ENCODE measurements around the gene RELA.
"Not testable (repeated sequence)": the region's sequence is repeated elsewhere in the genome, so short reads cannot be mapped to it uniquely, and the experiment has no call there.

The RELA gene

DNA sequence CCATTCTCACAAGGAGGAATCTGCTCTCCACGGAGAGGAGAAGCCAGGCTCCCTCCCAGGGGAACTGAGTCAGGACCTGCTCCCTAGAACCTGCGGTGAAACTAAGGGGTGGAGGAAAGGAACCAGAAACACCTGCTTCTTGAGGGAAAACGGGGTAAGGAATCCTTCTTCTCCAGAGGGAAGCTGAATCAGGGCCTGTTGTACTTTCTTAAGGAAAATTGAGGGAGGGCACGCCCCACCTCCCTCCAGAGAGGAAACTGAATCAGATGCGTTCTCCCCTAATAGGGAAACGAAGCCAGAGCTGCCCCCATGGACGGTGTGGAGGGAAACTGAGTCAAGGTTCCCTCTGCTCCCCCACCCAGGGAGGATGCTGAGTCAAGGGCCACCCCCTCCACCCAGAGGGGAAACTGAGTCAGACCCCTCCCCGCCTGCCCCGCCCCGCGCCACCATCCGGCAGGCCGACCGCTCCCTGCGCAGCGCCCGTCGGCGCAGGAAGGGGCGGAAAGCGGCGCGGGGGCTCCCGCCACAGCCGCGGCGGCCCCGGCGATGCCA is 393 bp downstream of the RELA start:
- TF ChIP-seq, protein P1, sequence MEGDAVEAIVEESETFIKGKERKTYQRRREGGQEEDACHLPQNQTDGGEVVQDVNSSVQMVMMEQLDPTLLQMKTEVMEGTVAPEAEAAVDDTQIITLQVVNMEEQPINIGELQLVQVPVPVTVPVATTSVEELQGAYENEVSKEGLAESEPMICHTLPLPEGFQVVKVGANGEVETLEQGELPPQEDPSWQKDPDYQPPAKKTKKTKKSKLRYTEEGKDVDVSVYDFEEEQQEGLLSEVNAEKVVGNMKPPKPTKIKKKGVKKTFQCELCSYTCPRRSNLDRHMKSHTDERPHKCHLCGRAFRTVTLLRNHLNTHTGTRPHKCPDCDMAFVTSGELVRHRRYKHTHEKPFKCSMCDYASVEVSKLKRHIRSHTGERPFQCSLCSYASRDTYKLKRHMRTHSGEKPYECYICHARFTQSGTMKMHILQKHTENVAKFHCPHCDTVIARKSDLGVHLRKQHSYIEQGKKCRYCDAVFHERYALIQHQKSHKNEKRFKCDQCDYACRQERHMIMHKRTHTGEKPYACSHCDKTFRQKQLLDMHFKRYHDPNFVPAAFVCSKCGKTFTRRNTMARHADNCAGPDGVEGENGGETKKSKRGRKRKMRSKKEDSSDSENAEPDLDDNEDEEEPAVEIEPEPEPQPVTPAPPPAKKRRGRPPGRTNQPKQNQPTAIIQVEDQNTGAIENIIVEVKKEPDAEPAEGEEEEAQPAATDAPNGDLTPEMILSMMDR (IDR thresholded peaks at IDR 0.05; ENCODE audit: extremely low read depth, missing control alignments) = no peak
- DNase-seq (ENCODE audit: low spot score) = no peak

DNA sequence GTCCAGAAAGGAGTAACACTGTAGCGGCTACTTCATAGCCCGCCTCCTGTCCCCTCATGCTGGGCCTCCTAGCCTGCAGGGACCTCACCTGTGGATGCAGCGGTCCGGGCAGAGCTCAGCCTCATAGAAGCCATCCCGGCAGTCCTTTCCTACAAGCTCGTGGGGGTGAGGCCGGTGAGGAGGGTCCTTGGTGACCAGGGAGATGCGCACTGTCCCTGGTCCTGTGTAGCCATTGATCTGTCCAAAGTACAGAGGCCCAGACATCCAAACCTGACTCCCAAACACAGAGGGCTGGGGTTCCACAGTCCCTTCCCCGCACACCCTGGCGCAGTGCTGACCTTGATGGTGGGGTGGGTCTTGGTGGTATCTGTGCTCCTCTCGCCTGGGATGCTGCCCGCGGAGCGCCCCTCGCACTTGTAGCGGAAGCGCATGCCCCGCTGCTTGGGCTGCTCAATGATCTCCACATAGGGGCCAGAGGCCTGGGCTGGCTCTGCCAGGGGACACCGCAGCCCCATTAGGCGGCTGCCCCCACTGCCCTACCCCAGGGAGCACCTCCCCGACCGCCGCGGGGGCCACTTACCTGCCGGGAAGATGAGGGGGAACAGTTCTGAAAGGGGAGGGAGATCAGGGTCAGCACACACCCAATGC is 993 bp downstream of the RELA start:
- no peak for DNase-seq (ENCODE audit: low spot score)

DNA sequence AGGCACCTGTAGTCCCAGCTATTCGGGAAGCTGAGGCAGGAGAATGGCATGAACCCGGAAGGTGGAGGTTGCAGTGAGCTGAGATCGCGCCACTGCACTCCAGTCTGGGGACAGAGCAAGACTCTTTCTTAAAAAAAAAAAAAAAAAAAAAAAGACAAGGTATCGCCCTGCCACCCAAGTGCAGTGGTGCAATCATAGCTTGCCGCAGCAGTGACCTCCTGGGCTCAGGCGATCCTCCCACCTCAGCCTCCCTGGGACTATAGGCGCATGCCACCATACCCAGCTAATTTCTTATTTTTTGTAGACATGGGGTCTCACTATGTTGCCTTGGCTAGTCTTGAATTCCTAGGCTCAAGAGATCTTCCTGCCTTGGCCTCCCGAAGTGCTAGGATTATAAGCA is 1.8 kb downstream of the RELA start:
- not testable (repeated sequence) for DNase-seq (ENCODE audit: low spot score)

More for the DNA sequence above, 993 bp downstream of the RELA start:
- TF ChIP-seq, protein P1 (IDR thresholded peaks at IDR 0.05; ENCODE audit: extremely low read depth, missing control alignments) = no peak

DNA sequence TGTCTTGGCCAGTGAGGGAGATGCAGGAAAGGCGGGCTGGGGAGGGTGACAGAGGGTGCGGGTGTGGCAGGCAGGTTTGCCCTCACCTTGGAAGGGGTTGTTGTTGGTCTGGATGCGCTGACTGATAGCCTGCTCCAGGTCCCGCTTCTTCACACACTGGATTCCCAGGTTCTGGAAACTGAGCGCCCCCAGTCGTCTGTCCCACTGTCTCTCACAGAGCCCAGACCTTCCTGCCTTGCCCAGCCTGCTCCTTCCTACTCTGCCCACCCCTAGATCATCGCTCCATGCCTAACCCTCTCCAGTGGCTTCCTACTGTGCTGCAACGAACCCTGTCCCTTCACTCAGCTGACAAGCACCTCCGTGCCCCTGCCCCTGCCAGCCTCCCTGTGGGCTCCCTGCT is 2.7 kb downstream of the RELA start:
- TF ChIP-seq, protein P1 (IDR thresholded peaks at IDR 0.05; ENCODE audit: extremely low read depth, missing control alignments) = no peak
- DNase-seq (ENCODE audit: low spot score) = no peak

DNA sequence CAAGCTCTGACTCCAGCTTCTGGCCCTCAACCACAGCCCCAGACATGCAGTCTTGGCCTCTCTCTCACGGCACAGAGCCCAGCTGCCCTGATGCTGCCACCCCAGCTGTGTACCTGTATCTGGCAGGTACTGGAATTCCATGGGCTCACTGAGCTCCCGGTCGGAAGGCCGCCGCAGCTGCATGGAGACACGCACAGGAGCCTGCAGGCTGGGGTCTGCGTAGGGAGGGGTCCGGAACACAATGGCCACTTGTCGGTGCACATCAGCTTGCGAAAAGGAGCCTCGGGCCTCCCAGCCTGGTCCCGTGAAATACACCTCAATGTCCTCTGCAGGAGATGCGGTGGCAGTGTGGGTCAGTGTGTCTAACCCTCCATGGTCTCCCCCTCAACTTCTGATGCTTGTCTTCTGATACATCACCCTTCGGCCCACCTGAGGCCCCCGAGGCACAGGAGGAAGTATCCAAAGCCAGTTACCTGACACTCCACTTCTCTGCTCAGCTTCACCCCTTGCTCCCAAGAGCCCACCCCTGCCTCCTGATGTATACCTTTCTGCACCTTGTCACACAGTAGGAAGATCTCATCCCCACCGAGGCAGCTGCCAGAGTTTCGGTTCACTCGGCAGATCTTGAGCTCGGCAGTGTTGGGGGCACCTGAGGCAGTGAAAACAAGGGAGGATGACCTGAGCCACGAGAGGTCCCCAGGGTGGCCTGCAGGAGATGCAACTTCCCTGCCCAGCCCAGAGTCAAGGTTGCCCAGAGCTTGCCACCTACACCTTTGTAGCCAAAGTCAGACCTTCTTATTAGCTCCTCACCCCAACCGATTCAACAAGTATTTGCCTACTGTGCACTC is 4.3 kb downstream of the RELA start:
- peak; percentile 0 for DNase-seq (ENCODE audit: low spot score)
- TF ChIP-seq, protein P1 (IDR thresholded peaks at IDR 0.05; ENCODE audit: extremely low read depth, missing control alignments) = no peak

DNA sequence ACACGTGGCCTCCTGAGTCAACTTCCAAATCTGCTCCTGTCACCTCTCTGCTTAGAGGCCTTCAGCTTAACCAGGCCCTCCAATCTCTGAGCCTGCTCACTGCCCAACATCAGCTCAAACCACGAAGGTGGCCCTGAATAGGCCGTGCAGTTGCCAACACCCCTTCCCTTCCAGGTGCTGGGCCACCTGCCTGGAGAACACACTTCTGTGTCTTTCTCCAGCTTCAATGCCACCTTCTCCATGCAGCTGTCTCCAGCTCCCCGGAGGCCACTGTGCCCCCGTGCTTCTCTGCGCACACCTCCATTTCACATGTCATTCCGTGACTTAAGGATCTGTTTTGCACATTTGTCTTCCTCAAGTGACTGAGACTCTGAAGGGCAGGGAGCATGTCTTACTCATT is 5.3 kb downstream of the RELA start:
- TF ChIP-seq, protein P1 (IDR thresholded peaks at IDR 0.05; ENCODE audit: extremely low read depth, missing control alignments) = no peak
- DNase-seq (ENCODE audit: low spot score) = no peak

DNA sequence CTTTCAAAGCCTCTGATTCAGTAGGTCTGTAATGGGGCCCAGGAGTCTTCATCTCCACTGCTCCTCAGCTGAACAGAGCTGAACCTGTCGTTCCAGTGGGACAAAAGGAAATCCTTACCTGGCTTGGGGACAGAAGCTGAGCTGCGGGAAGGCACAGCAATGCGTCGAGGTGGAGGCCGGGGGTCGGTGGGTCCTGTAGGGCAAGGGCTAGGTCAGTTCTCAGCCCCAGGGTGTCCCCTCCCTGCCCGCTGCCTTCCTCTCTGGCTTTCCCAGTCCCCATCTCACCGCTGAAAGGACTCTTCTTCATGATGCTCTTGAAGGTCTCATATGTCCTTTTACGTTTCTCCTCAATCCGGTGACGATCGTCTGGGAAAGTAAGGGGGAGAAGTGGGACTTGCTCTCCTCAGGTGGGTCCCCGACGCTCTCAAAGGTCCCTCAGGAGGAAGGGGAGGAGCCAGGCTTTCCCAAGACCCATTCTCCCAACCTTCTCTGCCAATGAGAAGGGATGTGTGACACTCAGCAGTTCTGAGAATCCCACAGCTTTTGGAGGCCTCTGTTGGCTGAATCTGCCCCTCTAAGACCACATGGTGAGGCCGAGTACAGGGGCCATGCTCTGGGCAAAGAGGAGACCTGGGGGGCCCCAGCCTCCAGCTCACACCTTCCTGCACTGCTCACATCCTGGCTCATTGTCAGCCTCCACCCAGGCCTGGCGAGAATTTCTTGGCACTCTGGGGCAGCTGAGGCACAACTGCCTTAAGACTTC is 7.0 kb downstream of the RELA start:
- TF ChIP-seq, protein P1 (IDR thresholded peaks at IDR 0.05; ENCODE audit: extremely low read depth, missing control alignments) = no peak
- peak; percentile 4 for DNase-seq (ENCODE audit: low spot score)
